Cardiac muscle cell (in vitro differentiated cells and primary cell): ENCODE results near the gene GABRP. TPM values are rescaled to one million over a fixed set of nuclear protein-coding genes. Genes with fewer than 3 reads are reported as not detected.
"Not testable (repeated sequence)": the region's sequence is repeated elsewhere in the genome, so short reads cannot be mapped to it uniquely, and the experiment has no call there.

ENCODE experiments used
- DNase-seq, 2 donors: peaks; one replicate each; pipeline versions ENCODE4 v3.0.0 to v3.0.0-alpha.2; 2010 to 2017; ENCODE audit warnings: low read depth in 1 of 2, low spot score in 1 of 2
- H3K27ac ChIP-seq: fragments of 200-600 bp; sonication (generic); 2 replicates; pipeline ENCODE4 v1.5.1; 2016
- H3K27me3 ChIP-seq: fragments of 200-600 bp; sonication (generic); 2 replicates; pipeline ENCODE4 v1.6.0; 2016; ENCODE audit warnings: control low read depth
- H3K36me3 ChIP-seq: fragments of 200-600 bp; sonication (generic); 2 replicates; pipeline ENCODE4 v1.5.1; 2016; ENCODE audit warnings: control low read depth
- H3K4me1 ChIP-seq: fragments of 200-600 bp; sonication (generic); 2 replicates; pipeline ENCODE4 v1.8.1; 2017; ENCODE audit warnings: low read depth, mild to moderate bottlenecking, mixed run types
- H3K4me3 ChIP-seq: fragments of 200-600 bp; sonication (generic); 2 replicates; pipeline ENCODE4 v1.5.1; 2016; ENCODE audit warnings: mild to moderate bottlenecking
- H3K9me3 ChIP-seq: fragments of 200-600 bp; sonication (generic); 2 replicates; pipeline ENCODE4 v1.5.1; 2017; ENCODE audit warnings: low read depth, mild to moderate bottlenecking, control low read depth
- CTCF ChIP-seq: IDR thresholded peaks from 2 replicates; pipeline ENCODE4 v1.5.1; 2012; ENCODE audit warnings: low read depth, mild to moderate bottlenecking, low read length
- polyA plus RNA-seq: library from polyadenylated mRNA; unstranded; fragments of >200 nt; fragmentation: Nextera tagmentation; extraction: Ambion mirVana; gene quantifications from 2 replicates; pipeline ENCODE4 v1.2.1, GENCODE V29; 2016
- total RNA-seq: library from RNA; depleted of rRNA; stranded (reverse); fragments of >200 nt; gene quantifications from 2 replicates; pipeline ENCODE4 v1.2.3, GENCODE V29; 2016

Gene GABRP
- total and polyA plus RNA-seq, 2 experiments from 2014 or later = 0.30 to 0.46 TPM

- H3K9me3 ChIP-seq = no peaks in the 10 kb centered on the region
- H3K36me3 ChIP-seq = no peaks in the 10 kb centered on the region
- DNase-seq = no peak
- H3K27ac ChIP-seq = no peak overlapping the region
- no peak overlapping the region for H3K4me3 ChIP-seq
- no peak for TF ChIP-seq CTCF
- peaks cover 9% of the 10 kb centered on the region for H3K4me1 ChIP-seq
- peaks cover 7% of the 10 kb centered on the region for H3K27me3 ChIP-seq
Observed at GRCh38 chr5:170760113-170760512, 23.4 kb upstream of the GABRP start.

- TF ChIP-seq CTCF = no peak
- Histone ChIP-seq H3K4me1 (peaks cover 9% of the 10 kb centered on the region), H3K27me3 (peaks cover 7% of the 10 kb centered on the region), H3K4me3 (no peak overlapping the region), H3K9me3 (no peaks in the 10 kb centered on the region), H3K27ac (no peak overlapping the region), H3K36me3 (no peaks in the 10 kb centered on the region)
- DNase-seq = no peak
Observed at GRCh38 chr5:170761048-170761707, 22.3 kb upstream of the GABRP start.

GRCh38 chr5:170761708-170762066, 21.8 kb upstream of the GABRP start:
- Histone ChIP-seq H3K4me1 (peaks cover 9% of the 10 kb centered on the region), H3K36me3 (no peaks in the 10 kb centered on the region), H3K9me3 (no peaks in the 10 kb centered on the region), H3K27ac (no peak overlapping the region), H3K27me3 (peaks cover 7% of the 10 kb centered on the region), H3K4me3 (no peak overlapping the region)
- no peak for TF ChIP-seq CTCF
- no peak for DNase-seq

- DNase-seq, H3K27ac ChIP-seq, H3K9me3 ChIP-seq, H3K36me3 ChIP-seq, H3K27me3 ChIP-seq, H3K4me3 ChIP-seq, H3K4me1 ChIP-seq: not testable (repeated sequence)
Observed at GRCh38 chr5:170762298-170762697, 21.2 kb upstream of the GABRP start.

GRCh38 chr5:170765868-170766267, 17.7 kb upstream of the GABRP start:
- not testable (repeated sequence) for H3K4me3 ChIP-seq, H3K4me1 ChIP-seq, DNase-seq, H3K27ac ChIP-seq, H3K36me3 ChIP-seq, H3K9me3 ChIP-seq, H3K27me3 ChIP-seq

GRCh38 chr5:170769246-170769645, 14.3 kb upstream of the GABRP start:
- no peak overlapping the region for H3K4me3 ChIP-seq
- H3K27me3 ChIP-seq = no peaks in the 10 kb centered on the region
- no peaks in the 10 kb centered on the region for H3K4me1 ChIP-seq
- DNase-seq = no peak
- H3K36me3 ChIP-seq = no peaks in the 10 kb centered on the region
- H3K27ac ChIP-seq = no peak overlapping the region
- no peaks in the 10 kb centered on the region for H3K9me3 ChIP-seq
- no peak for TF ChIP-seq CTCF

- H3K4me1 ChIP-seq = no peaks in the 10 kb centered on the region
- no peak overlapping the region for H3K4me3 ChIP-seq
- no peak for TF ChIP-seq CTCF
- no peaks in the 10 kb centered on the region for H3K36me3 ChIP-seq
- no peaks in the 10 kb centered on the region for H3K27me3 ChIP-seq
- H3K9me3 ChIP-seq = no peaks in the 10 kb centered on the region
- DNase-seq = no peak
- no peak overlapping the region for H3K27ac ChIP-seq
Observed at GRCh38 chr5:170769898-170770416, 13.6 kb upstream of the GABRP start.
